GM12872 (cell line): ENCODE data around the gene ANG.

Experiments used
- CTCF ChIP-seq: IDR thresholded peaks from 3 replicates; pipeline ENCODE4 v1.5.1; 2011; ENCODE audit warnings: low read depth, mild to moderate bottlenecking, low read length, moderate library complexity; ENCODE audit not compliant: insufficient read depth

ANG gene

DNA sequence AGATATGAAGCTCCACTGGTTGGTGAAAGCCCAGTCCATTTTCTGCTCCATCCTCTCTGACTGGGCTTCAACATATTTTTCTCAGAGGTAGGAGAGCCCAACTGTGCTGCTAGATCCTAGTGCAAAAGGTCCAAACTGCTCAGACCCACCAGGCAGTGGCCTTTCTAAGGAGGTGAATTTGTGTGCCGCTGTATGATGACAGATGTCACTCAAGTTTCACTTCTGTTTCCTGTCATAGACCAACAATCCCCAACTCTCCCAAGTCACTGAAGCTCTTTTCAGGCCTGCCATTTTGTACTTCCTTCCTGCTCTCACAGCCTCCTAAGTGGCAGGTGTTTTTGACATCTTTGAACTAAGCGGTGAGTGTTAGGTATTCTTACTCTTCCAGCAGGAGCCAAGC lies 20.6 kb upstream of the ANG start:
- TF ChIP-seq CTCF: no peak

- no peak for TF ChIP-seq CTCF
Measured at GRCh38 chr14:20668969-20669368, 19.6 kb upstream of the ANG start.

GRCh38 chr14:20671597-20672283 lies 16.8 kb upstream of the ANG start:
- TF ChIP-seq CTCF: no peak

- TF ChIP-seq CTCF: no peak
Measured at GRCh38 chr14:20675669-20676068, 12.9 kb upstream of the ANG start.

DNA sequence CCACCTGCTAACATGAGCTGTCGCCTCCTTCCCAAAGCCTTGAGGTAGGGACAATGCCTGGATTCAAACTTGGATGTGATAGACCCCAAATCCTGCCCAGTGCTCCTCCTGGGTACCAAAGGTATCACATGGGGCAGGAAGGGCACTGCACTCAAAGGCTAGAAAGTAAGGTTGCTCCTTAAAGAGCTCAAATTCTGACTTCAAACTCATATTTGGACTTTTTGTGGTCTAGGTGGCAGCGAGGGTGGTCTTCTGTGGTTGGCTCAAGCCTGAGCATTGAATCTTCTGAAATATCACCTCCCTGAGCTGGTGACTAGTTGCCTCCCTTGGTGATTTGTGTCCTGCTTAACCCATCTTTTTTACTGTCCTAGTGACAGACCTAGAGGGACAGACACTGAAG lies 12.5 kb upstream of the ANG start:
- TF ChIP-seq CTCF: no peak

DNA sequence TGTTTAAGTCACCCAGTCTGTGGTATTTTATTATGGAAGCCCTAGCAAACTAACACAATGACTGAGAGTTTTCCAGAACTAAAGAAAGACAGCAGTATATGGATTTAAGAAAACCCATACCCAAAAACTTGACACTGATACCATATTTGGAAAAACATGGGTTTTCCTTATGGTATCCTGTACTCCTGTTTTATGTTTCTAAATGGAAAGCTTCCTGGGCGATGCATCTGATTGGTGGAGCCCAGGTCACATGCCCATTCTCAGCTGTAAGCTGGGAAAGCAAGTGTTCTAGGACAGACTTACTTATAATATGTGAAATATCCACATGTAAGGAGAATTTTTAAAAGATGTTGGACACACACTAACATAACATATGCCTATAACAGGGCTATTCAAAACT lies 8.7 kb upstream of the ANG start:
- no peak for TF ChIP-seq CTCF

GRCh38 chr14:20680363-20680762 lies 8.2 kb upstream of the ANG start:
- no peak for TF ChIP-seq CTCF

DNA sequence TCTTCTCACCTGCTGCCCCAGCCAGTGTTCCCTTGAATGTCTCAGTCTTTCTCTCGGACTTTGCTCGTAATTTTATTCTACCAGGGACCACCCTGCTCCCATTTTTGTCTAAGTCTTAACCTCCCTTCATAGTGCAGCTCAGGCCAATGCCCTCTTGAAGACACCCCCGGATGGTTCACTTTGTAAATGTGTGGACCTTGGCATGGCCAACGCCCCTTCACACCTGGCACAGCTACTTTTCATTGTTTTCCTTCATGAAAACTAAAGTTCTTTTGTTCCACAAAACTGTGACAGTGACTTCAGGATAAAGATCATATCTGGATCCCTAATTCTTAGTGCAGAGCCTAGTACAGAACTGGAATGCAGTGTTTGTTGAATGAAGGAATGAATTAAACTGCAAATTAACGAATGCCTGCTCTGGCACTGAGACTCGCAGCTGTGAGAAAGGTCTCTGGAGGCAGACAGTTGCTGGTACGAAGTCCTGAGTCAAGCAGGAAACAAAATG lies 7.7 kb upstream of the ANG start:
- no peak for TF ChIP-seq CTCF
